SK-N-SH treated with all-trans-retinoic acid at 6 μM for 48 hours (cell line): ENCODE results near the gene IFNA2.

ENCODE experiments used
- CSDC2 ChIP-seq: fragments of 250-450 bp; sonication (Bioruptor Pico); IDR thresholded peaks from 2 replicates; pipeline ENCODE4 v1.5.0; 2020; ENCODE audit warnings: mild to moderate bottlenecking, moderate library complexity
- RARB ChIP-seq: fragments of 250-450 bp; sonication (Bioruptor Pico); IDR thresholded peaks from 2 replicates; pipeline ENCODE4 v1.8.0; 2021; ENCODE audit warnings: mild to moderate bottlenecking, moderate library complexity
- ZNF8 ChIP-seq: fragments of 450-650 bp; formaldehyde crosslinking; IDR thresholded peaks from 2 replicates; pipeline ENCODE4 v1.5.0; 2020; ENCODE audit warnings: mild to moderate bottlenecking, moderate library complexity

GRCh38 chr9:21432672-21433425 is 47.7 kb upstream of the IFNA2 start:
- TF ChIP-seq RARB (CRISPR knock-in tag): no peak
- no peak for TF ChIP-seq CSDC2 (CRISPR knock-in tag)
- no peak for TF ChIP-seq ZNF8 (CRISPR knock-in tag)
